GM18511 (cell line): ENCODE results near the gene TTC13.
A peak's percentile ranks its signal among the peaks of the same experiment; 100 is the strongest.
"Not testable (repeated sequence)": the region's sequence is repeated elsewhere in the genome, so short reads cannot be mapped to it uniquely, and the experiment has no call there.

Experiments used
- ATAC-seq: cut with Tn5 transposase; IDR thresholded peaks from one replicate; pipeline ENCODE4 v1.9.1; 2021; ENCODE audit warnings: mild to moderate bottlenecking, moderate library complexity; ENCODE audit not compliant: unreplicated experiment

Gene TTC13

DNA sequence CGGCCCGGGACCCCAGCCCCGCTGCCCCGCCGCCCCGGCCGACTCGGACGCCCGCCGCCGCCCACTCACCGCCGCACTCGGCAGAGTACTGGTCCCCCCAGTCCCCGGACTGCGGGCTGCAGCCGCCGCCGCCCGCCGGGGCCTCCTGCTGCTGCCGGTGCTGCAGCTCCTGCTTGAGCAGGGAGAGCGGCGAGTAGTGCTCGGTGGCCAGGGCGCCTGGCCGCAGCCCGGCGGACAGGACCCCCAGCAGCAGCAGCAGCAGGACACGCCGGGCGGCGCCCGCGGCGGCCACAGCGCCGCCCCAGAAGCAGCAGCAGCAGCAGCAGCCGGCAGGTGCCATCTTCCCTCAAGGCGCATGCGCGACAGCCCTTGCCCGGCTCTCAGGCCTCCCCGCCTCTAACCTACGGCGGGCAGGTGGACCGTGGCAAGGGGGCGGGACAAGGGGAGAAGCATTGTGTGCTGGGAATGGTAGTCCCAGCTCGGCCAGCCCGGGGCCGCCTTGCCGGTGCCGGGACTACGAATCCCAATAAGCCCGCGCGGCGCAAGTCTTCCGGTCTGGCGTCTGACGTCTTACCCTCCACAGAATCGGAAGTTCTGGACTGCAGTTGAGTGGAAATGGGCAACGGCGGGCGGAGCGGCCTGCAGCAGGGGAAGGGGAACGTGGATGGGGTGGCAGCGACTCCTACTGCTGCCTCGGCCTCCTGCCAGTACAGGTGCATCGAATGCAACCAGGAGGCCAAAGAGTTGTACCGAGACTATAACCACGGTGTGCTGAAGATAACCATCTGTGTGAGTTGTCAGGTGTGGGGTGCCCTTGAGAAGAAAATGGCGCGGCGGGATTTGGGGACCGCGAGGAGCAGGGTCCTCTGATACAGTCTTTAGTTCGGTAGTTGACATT lies at the start of gene TTC13, which contains the start of gene ARV1:
Gene TTC13 (minus strand): TSS at position 371 of the 898 bp plus-strand sequence. CDS start 31 bp downstream, at position 340.
Gene ARV1 (plus strand): TSS at position 604 of the 898 bp plus-strand sequence. CDS start 12 bp downstream, at position 616.
- peak; percentile 91 for ATAC-seq

GRCh38 chr1:231027971-231028370 lies 49.3 kb upstream of the TTC13 start:
- no peak for ATAC-seq

- ATAC-seq, result no peak
Measured at GRCh38 chr1:231027136-231027925, 48.7 kb upstream of the TTC13 start.

DNA sequence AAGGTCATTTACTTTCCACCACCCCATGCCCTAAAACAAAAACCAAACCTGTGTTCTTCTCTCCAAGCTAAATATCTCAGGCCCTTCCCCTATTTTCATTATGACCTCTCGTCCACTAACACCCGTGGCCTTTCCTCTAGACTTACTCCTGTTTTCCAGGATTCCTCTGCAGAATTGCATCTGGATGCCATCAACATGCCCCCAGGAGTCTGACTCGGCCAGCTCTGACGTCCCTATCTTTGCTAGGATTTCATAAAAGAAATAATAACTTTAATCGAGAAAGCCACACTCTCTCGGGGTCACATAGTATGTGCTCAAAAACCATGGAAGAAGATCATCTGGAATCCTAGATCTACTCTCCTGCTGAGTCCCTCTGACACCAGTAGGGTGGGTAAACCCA lies 47.9 kb upstream of the TTC13 start:
- ATAC-seq, result no peak

DNA sequence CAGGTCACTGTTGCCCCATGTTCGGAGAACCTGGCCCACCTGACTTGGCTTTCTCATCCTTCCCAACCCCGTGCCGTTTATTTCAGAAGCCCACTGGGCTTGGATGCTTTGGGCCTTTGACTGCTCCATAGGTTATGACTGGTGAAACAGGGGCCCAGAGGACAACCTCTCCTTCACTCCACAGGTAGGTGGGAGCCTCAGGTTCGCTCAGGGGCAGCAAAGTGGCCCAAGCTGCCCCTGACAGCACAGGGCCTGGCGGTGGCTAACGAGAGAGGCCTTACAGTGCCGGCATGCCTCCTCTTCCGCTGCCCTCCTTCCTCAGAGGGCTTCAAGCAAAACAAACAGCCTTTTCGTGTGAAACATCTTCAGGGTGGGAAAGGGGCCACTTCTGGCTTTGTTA lies 44.5 kb upstream of the TTC13 start:
- ATAC-seq, result no peak

GRCh38 chr1:231022543-231022942 lies 43.9 kb upstream of the TTC13 start:
- not testable (repeated sequence) for ATAC-seq

GRCh38 chr1:231021540-231022031 lies 42.9 kb upstream of the TTC13 start:
- ATAC-seq, result no peak

- no peak for ATAC-seq
Measured at GRCh38 chr1:231020816-231021215, 42.2 kb upstream of the TTC13 start.

DNA sequence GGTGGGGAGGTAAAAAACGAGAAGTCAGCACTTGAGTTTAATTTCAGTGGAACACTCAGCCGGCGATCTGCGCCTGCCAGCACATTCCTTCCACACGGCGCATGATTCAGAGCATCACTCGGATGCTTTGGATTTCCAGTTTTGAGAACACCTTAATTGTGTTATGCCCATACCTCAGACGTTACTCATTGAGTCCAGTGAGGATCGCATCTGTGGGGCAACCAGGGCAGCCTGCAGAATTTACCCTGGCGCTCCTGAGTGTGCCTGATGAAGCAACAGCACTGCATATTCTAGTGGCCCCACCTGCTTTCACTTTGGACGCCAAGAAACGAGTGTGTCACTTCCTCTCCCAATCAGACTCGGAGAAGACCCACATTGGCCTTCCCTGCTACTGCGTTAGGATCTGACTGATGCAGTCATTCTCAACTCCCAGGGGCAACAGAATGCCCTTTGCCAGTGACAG lies 41.5 kb upstream of the TTC13 start:
- ATAC-seq, result no peak

GRCh38 chr1:231019711-231020110 lies 41.0 kb upstream of the TTC13 start:
- no peak for ATAC-seq

DNA sequence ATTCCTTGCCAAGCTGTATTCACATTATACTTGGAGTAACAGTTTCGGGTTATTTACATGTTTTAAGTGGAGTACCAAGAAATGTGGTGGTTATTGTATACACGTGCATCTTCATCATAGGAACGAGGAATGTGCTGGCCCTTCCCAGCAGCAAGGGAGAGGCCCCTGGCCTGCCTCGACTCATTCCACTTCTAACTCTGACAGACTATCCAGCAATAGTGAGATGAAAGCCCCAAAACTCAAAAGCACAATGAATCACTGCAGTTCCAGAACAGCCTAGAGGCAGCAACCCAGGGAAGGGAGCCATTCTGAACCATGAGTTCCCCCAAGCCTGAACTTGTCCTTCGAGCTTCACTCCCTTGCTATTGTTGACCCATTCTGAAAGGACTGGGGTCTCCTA lies 38.3 kb upstream of the TTC13 start:
- no peak for ATAC-seq

DNA sequence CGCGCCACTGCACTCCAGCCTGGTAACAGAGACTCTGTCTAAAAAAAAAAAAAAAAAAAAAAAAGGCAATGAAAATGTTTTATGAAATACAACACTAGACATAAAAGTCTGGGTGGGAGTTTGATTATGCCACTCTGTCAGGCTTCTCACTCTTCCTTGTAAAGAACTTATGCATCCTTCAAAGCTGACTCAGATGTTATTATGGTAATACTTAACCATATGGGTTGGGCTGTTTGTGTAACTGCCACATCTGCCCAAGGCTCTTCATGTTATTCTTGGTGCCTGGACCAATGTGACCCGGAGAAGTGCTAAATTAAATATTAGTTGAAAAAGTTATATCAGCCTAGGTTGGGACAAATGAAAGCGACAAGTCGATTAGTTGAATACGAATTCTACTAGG lies 37.6 kb upstream of the TTC13 start:
- ATAC-seq, result no peak

DNA sequence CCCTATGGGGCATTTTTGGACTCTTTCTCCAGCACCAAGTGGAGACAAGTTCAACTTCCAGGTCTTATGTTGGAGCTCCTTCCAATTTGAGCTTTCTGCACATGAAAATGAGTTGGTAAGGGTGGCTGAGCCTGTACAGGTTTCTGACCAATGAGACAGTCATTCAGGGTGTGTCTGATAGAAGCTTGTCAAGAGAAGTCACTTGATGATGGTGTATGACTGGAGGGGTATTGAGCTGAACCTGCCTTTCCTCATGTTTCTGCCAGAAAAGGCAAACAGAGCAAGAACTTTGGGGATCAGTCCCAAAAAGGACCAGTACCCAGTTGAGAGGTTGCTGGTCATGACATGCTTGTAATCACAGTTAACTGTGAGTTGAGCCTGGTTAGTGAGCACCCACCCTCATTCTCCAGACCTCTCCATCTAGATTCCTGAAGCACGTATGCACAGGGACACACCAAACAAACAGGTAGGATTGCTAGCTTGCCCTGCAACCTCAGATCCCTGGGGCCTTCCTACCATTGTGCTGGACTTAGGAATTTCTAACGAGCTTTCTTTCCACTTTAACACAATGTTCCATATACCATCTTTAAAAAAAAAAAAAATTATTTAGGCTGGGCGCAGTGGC lies 34.8 kb upstream of the TTC13 start:
- ATAC-seq, result no peak

GRCh38 chr1:231011963-231012362 lies 33.3 kb upstream of the TTC13 start:
- no peak for ATAC-seq

DNA sequence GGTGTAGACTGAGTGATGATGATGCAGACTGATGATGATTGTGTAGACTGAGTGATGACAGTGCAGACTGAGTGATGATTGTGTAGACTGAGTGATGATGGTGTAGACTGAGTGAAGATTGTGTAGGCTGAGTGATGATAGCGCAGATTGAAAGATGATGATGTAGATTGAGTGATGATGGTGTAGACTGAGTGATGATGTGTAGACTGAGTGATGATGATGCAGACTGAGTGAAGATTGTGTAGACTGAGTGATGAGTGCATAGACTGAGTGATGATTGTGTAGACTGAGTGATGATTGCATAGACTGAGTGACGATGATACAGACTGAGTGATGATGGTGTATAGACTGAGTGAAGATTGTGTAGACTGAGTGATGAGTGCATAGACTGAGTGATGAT lies 32.7 kb upstream of the TTC13 start:
- no peak for ATAC-seq

- not testable (repeated sequence) for ATAC-seq
Measured at GRCh38 chr1:231007535-231007934, 28.9 kb upstream of the TTC13 start.

DNA sequence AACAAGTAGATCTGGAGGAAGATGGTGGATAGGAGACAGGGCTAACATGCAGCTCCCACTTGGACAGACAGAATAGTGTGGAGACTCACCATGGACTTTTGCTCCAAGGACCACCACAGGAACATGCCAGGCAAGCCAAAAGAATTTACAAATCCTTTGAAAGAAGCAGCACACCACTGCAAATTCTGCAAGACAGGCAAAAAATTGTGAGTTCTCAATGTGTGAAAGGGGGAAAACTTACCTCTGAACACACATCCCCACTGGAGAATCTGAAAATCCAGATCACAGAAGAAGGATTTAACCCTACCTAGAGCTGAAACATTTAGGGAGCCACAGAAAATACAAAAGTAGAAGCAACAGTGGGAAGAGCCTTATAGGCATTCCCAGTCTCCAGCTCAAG lies 23.2 kb upstream of the TTC13 start:
- ATAC-seq, result no peak

- no peak for ATAC-seq
Measured at GRCh38 chr1:231000639-231001038, 22.0 kb upstream of the TTC13 start.

DNA sequence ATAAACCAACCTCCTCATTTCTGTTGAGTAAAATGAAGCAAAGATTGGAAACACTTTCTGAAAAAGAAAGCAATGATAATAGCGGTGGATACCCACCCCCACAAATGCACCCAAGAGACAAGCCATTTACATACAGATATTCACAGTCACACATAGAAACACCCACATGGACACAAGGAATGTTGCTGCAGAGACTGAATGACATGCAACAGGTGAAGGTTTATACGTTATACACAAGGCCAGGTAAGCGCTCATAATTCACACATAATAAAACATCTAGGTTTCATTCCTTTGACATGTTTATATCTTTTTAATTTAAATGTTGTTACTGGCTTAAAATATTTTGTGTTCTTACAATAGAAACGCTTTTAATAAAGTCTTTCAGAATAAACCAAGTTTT lies 21.5 kb upstream of the TTC13 start:
- no peak for ATAC-seq

GRCh38 chr1:230994860-230995259 lies 16.2 kb upstream of the TTC13 start:
- no peak for ATAC-seq
